Endothelial cell (in vitro differentiated cells): ENCODE results near the gene NKIRAS1. TPM values are rescaled to one million over a fixed set of nuclear protein-coding genes. Genes with fewer than 3 reads are reported as not detected.
A peak's percentile ranks its signal among the peaks of the same experiment; 100 is the strongest.
"Not testable (repeated sequence)": the region's sequence is repeated elsewhere in the genome, so short reads cannot be mapped to it uniquely, and the experiment has no call there.

Experiments used
- DNase-seq: peaks from one replicate; pipeline ENCODE4 v3.0.0; 2021; ENCODE audit warnings: low spot score
- H3K27ac Mint-ChIP-seq: one replicate; pipeline ENCODE4 v1.8.0; 2021; ENCODE audit warnings: mixed read lengths, inconsistent platforms; ENCODE audit not compliant: unreplicated experiment
- H3K27me3 Mint-ChIP-seq: one replicate; pipeline ENCODE4 v1.8.0; 2021; ENCODE audit warnings: mild to moderate bottlenecking, moderate library complexity, mixed read lengths, inconsistent platforms; ENCODE audit not compliant: unreplicated experiment
- H3K36me3 Mint-ChIP-seq: one replicate; pipeline ENCODE4 v1.8.0; 2021; ENCODE audit warnings: mild to moderate bottlenecking, low read depth, mixed read lengths, inconsistent platforms; ENCODE audit not compliant: unreplicated experiment
- H3K4me1 Mint-ChIP-seq: one replicate; pipeline ENCODE4 v1.8.0; 2021; ENCODE audit warnings: mild to moderate bottlenecking, mixed read lengths, inconsistent platforms; ENCODE audit not compliant: unreplicated experiment
- H3K4me3 Mint-ChIP-seq: one replicate; pipeline ENCODE4 v1.8.0; 2021; ENCODE audit warnings: mild to moderate bottlenecking, mixed read lengths, inconsistent platforms; ENCODE audit not compliant: unreplicated experiment
- H3K9me3 Mint-ChIP-seq: one replicate; pipeline ENCODE4 v1.8.0; 2021; ENCODE audit warnings: mixed read lengths, inconsistent platforms; ENCODE audit not compliant: unreplicated experiment
- CTCF ChIP-seq: fragments of 200-600 bp; sonication (generic); IDR thresholded peaks from one replicate; pipeline ENCODE4 v1.5.0; 2021; ENCODE audit warnings: antibody characterized with exemption; ENCODE audit not compliant: unreplicated experiment
- total RNA-seq: library from RNA; stranded (reverse); fragmentation: NEBNext Ultra II Directional; extraction: Animal tissue kit (Norgen Biotek cat#: 25700); gene quantifications from one replicate; pipeline ENCODE4 v1.2.1, GENCODE V29; 2021; ENCODE audit not compliant: unreplicated experiment

NKIRAS1 gene
- total RNA-seq, 1 donor from 2014 or later = 4.3 TPM

- Mint-ChIP-seq H3K4me3 (peak overlapping the region; percentile 99), H3K36me3 (peaks cover 31% of the 10 kb centered on the region), H3K9me3 (no peaks in the 10 kb centered on the region), H3K27ac (peak overlapping the region; percentile 96), H3K27me3 (peaks cover 8% of the 10 kb centered on the region), H3K4me1 (peaks cover 29% of the 10 kb centered on the region)
- no peak for TF ChIP-seq CTCF
- DNase-seq = no peak
Measured at GRCh38 chr3:23916152-23916885, 471 bp downstream of the NKIRAS1 start.

DNA sequence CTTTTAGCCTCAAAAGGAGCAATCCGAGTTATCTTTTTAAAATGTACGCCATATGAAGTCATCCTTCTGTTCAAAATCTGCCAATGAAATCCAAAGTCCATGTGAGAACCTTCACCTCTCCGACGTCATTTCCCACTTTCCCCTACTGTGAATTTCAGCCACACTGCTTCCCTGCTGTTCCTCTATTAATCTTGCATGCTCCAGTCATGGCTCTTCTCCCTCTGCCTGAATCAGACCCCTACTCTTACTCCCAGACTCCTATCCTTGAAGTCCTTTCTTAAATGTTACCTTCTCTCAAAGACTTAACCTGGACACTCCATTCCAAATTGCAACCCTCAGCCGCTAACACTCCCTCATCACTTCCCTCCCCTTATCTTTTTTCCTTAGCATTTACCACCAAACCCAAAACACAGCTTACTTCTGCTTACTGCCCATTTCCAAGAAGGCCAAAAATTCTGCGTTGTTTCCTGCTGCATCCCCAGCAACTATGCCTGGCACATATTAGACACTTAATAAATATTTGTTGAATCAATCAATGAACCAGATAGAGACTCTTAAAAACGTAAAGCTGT, 1.2 kb downstream of the NKIRAS1 start:
- Mint-ChIP-seq H3K9me3 (no peaks in the 10 kb centered on the region), H3K4me1 (peaks cover 29% of the 10 kb centered on the region), H3K27ac (peak overlapping the region; percentile 68), H3K27me3 (peaks cover 8% of the 10 kb centered on the region), H3K4me3 (peak overlapping the region; percentile 99), H3K36me3 (peaks cover 31% of the 10 kb centered on the region)
- no peak for TF ChIP-seq CTCF
- DNase-seq = no peak

DNA sequence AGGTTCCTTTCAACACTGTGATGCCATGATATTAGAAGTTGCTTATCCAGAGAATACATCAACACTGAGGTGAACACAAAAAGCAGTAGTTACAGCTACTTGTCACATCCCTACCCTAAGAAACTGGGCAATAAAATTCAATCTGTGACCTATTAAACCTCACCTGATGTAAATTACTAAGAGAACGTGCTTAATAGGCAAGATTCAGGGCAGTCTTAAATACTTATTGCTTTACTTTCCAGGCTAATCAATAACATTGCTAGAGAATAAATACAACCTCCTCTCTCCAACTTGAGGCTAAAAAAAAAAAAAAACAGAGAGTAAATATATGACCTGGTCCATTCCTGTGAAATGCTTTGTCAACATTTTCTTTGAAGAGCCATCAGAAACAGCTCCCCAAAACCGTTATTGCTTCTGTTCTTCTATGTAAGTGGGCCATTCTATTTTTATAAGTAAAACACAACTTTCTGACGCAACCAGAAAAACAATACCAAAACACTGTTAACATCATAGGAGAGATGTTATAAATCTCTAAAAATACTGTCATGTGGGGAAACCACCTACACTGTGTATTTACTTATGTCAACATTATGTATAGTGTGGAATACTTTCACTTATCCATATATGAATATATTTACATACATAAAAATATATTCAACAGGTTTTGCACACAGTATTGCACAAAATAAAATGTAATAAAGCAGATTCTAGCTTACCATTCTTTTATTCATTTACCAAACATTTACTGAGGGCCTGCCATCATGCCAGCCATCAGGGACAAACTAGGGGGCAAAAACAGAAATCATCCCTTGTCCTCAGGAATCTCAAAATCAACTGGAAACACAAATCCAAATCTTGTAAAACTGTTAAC, 2.7 kb downstream of the NKIRAS1 start:
- Mint-ChIP-seq H3K4me3 (no peak overlapping the region), H3K36me3 (peaks cover 17% of the 10 kb centered on the region), H3K27ac (no peak overlapping the region), H3K27me3 (peaks cover 8% of the 10 kb centered on the region), H3K9me3 (no peaks in the 10 kb centered on the region), H3K4me1 (peaks cover 29% of the 10 kb centered on the region)
- no peak for TF ChIP-seq CTCF
- no peak for DNase-seq

DNA sequence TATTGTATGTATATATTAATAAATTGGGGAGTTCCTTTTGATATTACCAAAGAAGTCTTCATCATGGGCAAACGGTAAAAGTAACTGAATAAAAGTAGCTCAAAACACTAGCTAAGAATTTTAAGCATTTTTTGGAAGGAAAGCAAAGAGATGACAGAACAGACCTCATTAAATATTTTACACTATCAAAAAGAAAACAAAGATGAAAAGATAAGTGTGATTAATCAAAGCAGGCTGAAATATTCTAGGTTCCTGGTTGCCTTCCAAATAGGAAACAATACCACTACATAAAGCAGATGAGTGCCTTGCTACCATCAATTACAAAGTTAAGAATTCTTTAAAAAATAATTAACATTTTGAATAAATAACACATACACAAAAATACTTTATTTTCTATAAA, 3.6 kb downstream of the NKIRAS1 start:
- no peak for TF ChIP-seq CTCF
- no peak for DNase-seq

GRCh38 chr3:23912335-23912734, 4.5 kb downstream of the NKIRAS1 start:
- peaks cover 13% of the 10 kb centered on the region for H3K4me1 Mint-ChIP-seq
- not testable (repeated sequence) for H3K4me3 Mint-ChIP-seq, H3K27me3 Mint-ChIP-seq, DNase-seq, H3K27ac Mint-ChIP-seq, H3K36me3 Mint-ChIP-seq, H3K9me3 Mint-ChIP-seq

More for the DNA sequence above, 3.6 kb downstream of the NKIRAS1 start:
- Mint-ChIP-seq H3K9me3 (no peaks in the 10 kb centered on the region), H3K4me1 (peaks cover 21% of the 10 kb centered on the region), H3K27me3 (peaks cover 5% of the 10 kb centered on the region), H3K4me3 (no peak overlapping the region), H3K36me3 (peaks cover 8% of the 10 kb centered on the region), H3K27ac (no peak overlapping the region)
